ENCODE results near the gene COL12A1. TPM values are rescaled to one million over a fixed set of nuclear protein-coding genes. Genes with fewer than 3 reads are reported as not detected.
"Not testable (repeated sequence)": the region's sequence is repeated elsewhere in the genome, so short reads cannot be mapped to it uniquely, and the experiment has no call there.

COL12A1 gene
- total RNA-seq, 1 donor, result 1,591 TPM

DNA sequence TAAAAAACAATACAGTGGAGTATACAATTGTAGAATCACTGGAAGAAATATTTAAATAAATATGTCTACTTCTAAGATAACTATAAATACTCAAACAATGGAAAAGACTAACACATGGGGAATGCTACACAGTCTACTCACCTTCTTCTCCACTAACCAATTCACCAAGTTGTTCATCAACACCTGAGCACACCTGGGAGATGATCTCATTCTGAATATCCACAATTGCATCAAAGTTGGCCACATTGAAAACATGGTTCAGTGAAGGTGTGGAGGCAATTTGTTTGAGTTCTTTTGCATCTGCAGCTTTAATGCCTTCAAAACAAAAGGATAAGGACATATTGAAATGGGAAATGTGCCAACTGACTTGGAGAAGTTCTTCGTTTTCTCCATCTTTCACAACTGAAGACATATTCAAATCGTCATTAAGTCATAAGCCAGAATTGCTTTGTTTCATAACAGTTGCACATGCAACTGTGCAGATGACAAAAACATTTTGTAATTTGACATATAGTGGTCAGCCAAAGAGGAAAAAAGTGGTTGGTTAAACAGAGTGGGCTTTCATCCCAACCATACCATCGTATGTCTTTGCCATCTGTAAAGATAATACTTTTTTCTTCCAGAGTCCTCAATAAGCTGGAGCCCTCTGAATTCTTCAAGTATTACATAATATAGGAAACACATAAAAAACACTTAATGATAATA lies 17.5 kb downstream of the COL12A1 start:
- Histone ChIP-seq H3K27me3 (ENCODE audit: insufficient read depth, low read length) (no peaks in the 10 kb centered on the region), H4K20me1 (ENCODE audit: insufficient read depth, low read length) (no peaks in the 10 kb centered on the region), H3K4me3 (ENCODE audit: insufficient read depth, low read length) (no peak overlapping the region), H3K9me3 (ENCODE audit: low read depth, low read length) (no peaks in the 10 kb centered on the region), H3K4me2 (ENCODE audit: insufficient read depth, low read length) (no peak overlapping the region), H3K27ac (ENCODE audit: low read depth, low read length) (no peak overlapping the region), H3K4me1 (ENCODE audit: insufficient read depth, low read length) (peaks cover 8% of the 10 kb centered on the region), H3K79me2 (ENCODE audit: insufficient read depth, low read length) (peaks cover 4% of the 10 kb centered on the region), H3K36me3 (ENCODE audit: insufficient read depth, low read length) (peaks cover 85% of the 10 kb centered on the region), H2AFZ (ENCODE audit: low read length) (no peak overlapping the region)
- no peak for DNase-seq (ENCODE audit: insufficient read length, low spot score, missing footprints)
- TF ChIP-seq, protein P1, sequence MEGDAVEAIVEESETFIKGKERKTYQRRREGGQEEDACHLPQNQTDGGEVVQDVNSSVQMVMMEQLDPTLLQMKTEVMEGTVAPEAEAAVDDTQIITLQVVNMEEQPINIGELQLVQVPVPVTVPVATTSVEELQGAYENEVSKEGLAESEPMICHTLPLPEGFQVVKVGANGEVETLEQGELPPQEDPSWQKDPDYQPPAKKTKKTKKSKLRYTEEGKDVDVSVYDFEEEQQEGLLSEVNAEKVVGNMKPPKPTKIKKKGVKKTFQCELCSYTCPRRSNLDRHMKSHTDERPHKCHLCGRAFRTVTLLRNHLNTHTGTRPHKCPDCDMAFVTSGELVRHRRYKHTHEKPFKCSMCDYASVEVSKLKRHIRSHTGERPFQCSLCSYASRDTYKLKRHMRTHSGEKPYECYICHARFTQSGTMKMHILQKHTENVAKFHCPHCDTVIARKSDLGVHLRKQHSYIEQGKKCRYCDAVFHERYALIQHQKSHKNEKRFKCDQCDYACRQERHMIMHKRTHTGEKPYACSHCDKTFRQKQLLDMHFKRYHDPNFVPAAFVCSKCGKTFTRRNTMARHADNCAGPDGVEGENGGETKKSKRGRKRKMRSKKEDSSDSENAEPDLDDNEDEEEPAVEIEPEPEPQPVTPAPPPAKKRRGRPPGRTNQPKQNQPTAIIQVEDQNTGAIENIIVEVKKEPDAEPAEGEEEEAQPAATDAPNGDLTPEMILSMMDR (IDR thresholded peaks at IDR 0.05; ENCODE audit: extremely low read depth, low read depth, low read length), result no peak

DNA sequence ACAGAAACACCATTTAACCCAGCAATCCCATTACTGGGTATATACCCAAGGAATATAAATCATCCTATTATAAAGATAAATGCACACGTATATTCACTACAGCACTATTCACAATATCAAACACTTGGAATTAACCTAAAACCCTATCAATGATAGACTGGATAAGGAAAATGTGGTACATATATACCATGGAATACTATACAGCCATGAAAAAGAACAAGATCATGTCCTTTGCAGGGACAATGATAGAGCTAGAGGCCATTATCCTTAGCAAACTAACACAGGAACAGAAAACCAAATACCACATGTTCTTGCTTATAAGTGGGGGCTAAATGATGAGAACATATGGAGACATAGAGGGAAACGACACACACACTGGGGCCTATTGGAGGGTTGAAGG lies 19.3 kb downstream of the COL12A1 start:
- H3K4me3 ChIP-seq (ENCODE audit: insufficient read depth, low read length); H2AFZ ChIP-seq (ENCODE audit: low read length); H3K79me2 ChIP-seq (ENCODE audit: insufficient read depth, low read length); H4K20me1 ChIP-seq (ENCODE audit: insufficient read depth, low read length); H3K4me2 ChIP-seq (ENCODE audit: insufficient read depth, low read length); DNase-seq (ENCODE audit: insufficient read length, low spot score, missing footprints); H3K27ac ChIP-seq (ENCODE audit: low read depth, low read length); H3K9me3 ChIP-seq (ENCODE audit: low read depth, low read length); H3K27me3 ChIP-seq (ENCODE audit: insufficient read depth, low read length): not testable (repeated sequence)
- Histone ChIP-seq H3K4me1 (ENCODE audit: insufficient read depth, low read length) (peaks cover 16% of the 10 kb centered on the region), H3K36me3 (ENCODE audit: insufficient read depth, low read length) (peaks cover 81% of the 10 kb centered on the region)

DNA sequence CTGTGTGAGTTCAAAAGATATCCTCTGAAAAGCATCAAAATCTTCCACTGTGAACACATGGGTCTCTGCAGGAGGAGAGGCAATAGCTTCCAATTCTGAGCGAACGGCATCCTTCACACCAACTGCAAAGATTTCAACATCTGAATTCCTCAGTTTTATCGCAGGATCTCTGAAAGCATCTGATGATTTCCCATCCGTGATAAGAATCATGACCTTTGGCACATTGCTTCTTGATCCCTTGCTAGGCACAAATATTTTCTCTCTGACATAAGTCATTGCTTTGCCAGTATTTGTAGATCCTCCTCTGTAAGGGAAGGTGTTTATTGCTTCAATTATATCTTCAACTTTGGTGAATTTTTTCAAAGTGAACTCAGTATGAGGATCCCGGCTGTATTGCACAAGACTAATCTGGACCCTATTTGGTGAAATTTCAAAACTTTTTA lies 22.7 kb downstream of the COL12A1 start:
- H3K27ac ChIP-seq (ENCODE audit: low read depth, low read length), result peak overlapping the region; percentile 19
- H4K20me1 ChIP-seq (ENCODE audit: insufficient read depth, low read length), result peaks cover 4% of the 10 kb centered on the region
- peaks cover 80% of the 10 kb centered on the region for H3K36me3 ChIP-seq (ENCODE audit: insufficient read depth, low read length)
- peak overlapping the region; percentile 8 for H3K4me2 ChIP-seq (ENCODE audit: insufficient read depth, low read length)
- no peak overlapping the region for H2AFZ ChIP-seq (ENCODE audit: low read length)
- H3K4me1 ChIP-seq (ENCODE audit: insufficient read depth, low read length), result peaks cover 21% of the 10 kb centered on the region
- no peaks in the 10 kb centered on the region for H3K9me3 ChIP-seq (ENCODE audit: low read depth, low read length)
- H3K27me3 ChIP-seq (ENCODE audit: insufficient read depth, low read length), result no peaks in the 10 kb centered on the region
- TF ChIP-seq, protein P1 (IDR thresholded peaks at IDR 0.05; ENCODE audit: extremely low read depth, low read depth, low read length), result no peak
- H3K4me3 ChIP-seq (ENCODE audit: insufficient read depth, low read length), result no peak overlapping the region
- peak; percentile 14 for DNase-seq (ENCODE audit: insufficient read length, low spot score, missing footprints)
- H3K79me2 ChIP-seq (ENCODE audit: insufficient read depth, low read length), result peaks cover 8% of the 10 kb centered on the region

DNA sequence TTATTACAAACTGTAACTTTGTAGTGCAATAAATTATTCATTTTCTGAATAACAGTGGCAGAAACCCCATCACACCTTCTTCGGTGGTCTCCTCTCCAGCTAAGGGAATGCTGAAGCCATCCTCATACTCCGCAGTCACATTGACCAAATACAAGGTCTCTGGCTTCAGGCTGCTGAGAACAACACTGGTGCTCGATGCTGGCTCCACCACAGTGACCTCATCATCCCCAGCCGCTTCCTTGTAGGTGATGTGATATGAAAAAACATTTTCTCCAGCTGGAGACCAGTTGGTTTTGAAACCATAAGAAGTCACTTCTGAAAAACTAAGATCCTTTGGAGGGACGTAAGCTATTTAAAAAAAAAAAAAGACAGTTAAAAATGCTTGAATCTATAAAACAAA lies 25.0 kb downstream of the COL12A1 start:
- H3K36me3 ChIP-seq (ENCODE audit: insufficient read depth, low read length), result peaks cover 84% of the 10 kb centered on the region
- DNase-seq (ENCODE audit: insufficient read length, low spot score, missing footprints), result no peak
- H3K4me2 ChIP-seq (ENCODE audit: insufficient read depth, low read length), result no peak overlapping the region
- H3K27ac ChIP-seq (ENCODE audit: low read depth, low read length), result peak overlapping the region; percentile 4
- peaks cover 5% of the 10 kb centered on the region for H3K79me2 ChIP-seq (ENCODE audit: insufficient read depth, low read length)
- no peaks in the 10 kb centered on the region for H3K27me3 ChIP-seq (ENCODE audit: insufficient read depth, low read length)
- peaks cover 21% of the 10 kb centered on the region for H3K4me1 ChIP-seq (ENCODE audit: insufficient read depth, low read length)
- no peaks in the 10 kb centered on the region for H3K9me3 ChIP-seq (ENCODE audit: low read depth, low read length)
- H4K20me1 ChIP-seq (ENCODE audit: insufficient read depth, low read length), result peaks cover 4% of the 10 kb centered on the region
- H3K4me3 ChIP-seq (ENCODE audit: insufficient read depth, low read length), result no peak overlapping the region
- H2AFZ ChIP-seq (ENCODE audit: low read length), result no peak overlapping the region
- TF ChIP-seq, protein P1 (IDR thresholded peaks at IDR 0.05; ENCODE audit: extremely low read depth, low read depth, low read length), result no peak
